Stomach (tissue), 9 donors: ENCODE results near the gene CCDC78. TPM values are rescaled to one million over a fixed set of nuclear protein-coding genes. Genes with fewer than 3 reads are reported as not detected.
A peak's percentile ranks its signal among the peaks of the same experiment; 100 is the strongest.

Experiments
- DNase-seq, 2 donors: peaks; one replicate each; pipeline versions ENCODE4 v3.0.0 to v3.0.0-alpha.2; 2013 to 2019
- H3K27ac ChIP-seq, 5 donors: fragments of 200-600 bp in 4 of 5; sonication (generic) in 4 of 5; one replicate each; pipeline ENCODE4 v1.5.1; 2013 to 2019; ENCODE audit warnings: mild to moderate bottlenecking in 1 of 5, moderate library complexity in 1 of 5
- H3K27me3 ChIP-seq, 3 donors: fragments of 200-600 bp; sonication (generic); one replicate each; pipeline ENCODE4 v1.5.1; 2017 to 2019; ENCODE audit warnings: mixed run types in 1 of 3
- H3K36me3 ChIP-seq, 4 donors: fragments of 200-600 bp; sonication (generic); 1 replicate in 3 of 4; 2 replicates in 1 of 4; pipeline ENCODE4 v1.5.1; 2016 to 2019
- H3K4me1 ChIP-seq, 4 donors: fragments of 200-600 bp; sonication (generic); one replicate each; pipeline ENCODE4 v1.5.1; 2016 to 2019
- H3K4me3 ChIP-seq, 4 donors: fragments of 200-600 bp; sonication (generic) in 3 of 4; one replicate each; pipeline ENCODE4 v1.5.1; 2016 to 2019; ENCODE audit warnings: mild to moderate bottlenecking in 1 of 4
- H3K9me3 ChIP-seq, 4 donors: fragments of 200-600 bp; sonication (generic); one replicate each; pipeline ENCODE4 v1.5.1; 2016 to 2019
- EP300 ChIP-seq: sonication (generic); formaldehyde crosslinking; IDR thresholded peaks from one replicate; pipeline ENCODE4 v1.6.1; 2017; ENCODE audit warnings: antibody characterized with exemption
- POLR2A ChIP-seq, 4 donors: fragments of 450-650 bp; IDR thresholded peaks; one replicate each; pipeline ENCODE4 v1.6.1; 2016; ENCODE audit warnings: antibody characterized with exemption in 4 of 4, control low read depth in 2 of 4, mild to moderate bottlenecking in 1 of 4, moderate library complexity in 1 of 4
- POLR2AphosphoS5 ChIP-seq, 3 donors: sonication (generic); formaldehyde crosslinking; IDR thresholded peaks; one replicate each; pipeline ENCODE4 v1.6.1; 2016; ENCODE audit warnings: antibody characterized with exemption in 3 of 3
- WGBS, 5 donors: extraction: QIAGEN DNeasy Blood & Tissue Kit in 3 of 5; methylation state at CpG; one replicate each; pipeline versions ENCODE4 v1.1.5 to v1.1.7; 2013 to 2018; 5-methylcytosine and 5-hydroxymethylcytosine counted together
- intact Hi-C: fragments of 100-400 bp; cut with DNase I; formaldehyde crosslinking; loops from one replicate; pipeline ENCODE4 v1.15.1; 2023; ENCODE audit warnings: low total_unique reads
- polyA plus RNA-seq, 3 donors: library from polyadenylated mRNA; stranded (reverse); fragments of 200-250 nt; gene quantifications; one replicate each; pipeline ENCODE4 v1.2.3, GENCODE V29; 2013
- total RNA-seq, 5 donors: library from RNA; depleted of rRNA; stranded (reverse); fragments of >200 nt; gene quantifications; one replicate each; pipeline versions ENCODE4 v1.1.0 to v1.2.3, GENCODE V29; 2014 to 2016
- TF ChIP-seq, protein P1 (sequence below), 7 experiments: fragments of 450-650 bp in 4 of 7; fragments of 200-600 bp in 3 of 7; sonication (generic) in 3 of 7; IDR thresholded peaks; one replicate each; pipeline ENCODE4 v1.5.1; 2016 to 2019; ENCODE audit warnings: antibody characterized with exemption in 7 of 7, control low read depth in 2 of 7, mild to moderate bottlenecking in 1 of 7
- donor health status: healthy with polysubstance abuse.
- donor health status: Bipolar disorder and iron deficiency.
- donor health status: healthy.

Gene CCDC78
- total and polyA plus RNA-seq, 8 donors, result 1.3 to 14.3 (median 1.5) TPM; not detected in 4

DNA sequence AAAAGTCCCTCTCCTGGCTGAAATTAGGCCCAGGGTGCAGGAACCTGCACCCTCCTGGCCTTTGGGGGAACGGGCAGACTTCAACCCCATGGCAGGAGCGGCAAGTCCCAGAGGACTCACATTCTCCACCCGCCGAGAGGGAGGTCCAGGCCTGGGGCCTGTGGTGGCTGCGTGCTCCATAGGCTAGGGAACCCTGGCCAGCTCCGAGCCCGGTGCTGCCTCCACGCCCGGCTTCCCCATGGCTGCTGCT lies 130 bp downstream of the CCDC78 start:
- peak overlapping the region in 3 of 4 donors; percentile 48 to 69 (median 57) for H3K4me3 ChIP-seq
- TF ChIP-seq EP300 (no peak), POLR2AphosphoS5 (IDR thresholded peaks at IDR 0.05) (no peak), POLR2A (IDR thresholded peaks at IDR 0.05) (no peak)
- TF ChIP-seq, protein P1, sequence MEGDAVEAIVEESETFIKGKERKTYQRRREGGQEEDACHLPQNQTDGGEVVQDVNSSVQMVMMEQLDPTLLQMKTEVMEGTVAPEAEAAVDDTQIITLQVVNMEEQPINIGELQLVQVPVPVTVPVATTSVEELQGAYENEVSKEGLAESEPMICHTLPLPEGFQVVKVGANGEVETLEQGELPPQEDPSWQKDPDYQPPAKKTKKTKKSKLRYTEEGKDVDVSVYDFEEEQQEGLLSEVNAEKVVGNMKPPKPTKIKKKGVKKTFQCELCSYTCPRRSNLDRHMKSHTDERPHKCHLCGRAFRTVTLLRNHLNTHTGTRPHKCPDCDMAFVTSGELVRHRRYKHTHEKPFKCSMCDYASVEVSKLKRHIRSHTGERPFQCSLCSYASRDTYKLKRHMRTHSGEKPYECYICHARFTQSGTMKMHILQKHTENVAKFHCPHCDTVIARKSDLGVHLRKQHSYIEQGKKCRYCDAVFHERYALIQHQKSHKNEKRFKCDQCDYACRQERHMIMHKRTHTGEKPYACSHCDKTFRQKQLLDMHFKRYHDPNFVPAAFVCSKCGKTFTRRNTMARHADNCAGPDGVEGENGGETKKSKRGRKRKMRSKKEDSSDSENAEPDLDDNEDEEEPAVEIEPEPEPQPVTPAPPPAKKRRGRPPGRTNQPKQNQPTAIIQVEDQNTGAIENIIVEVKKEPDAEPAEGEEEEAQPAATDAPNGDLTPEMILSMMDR (IDR thresholded peaks at IDR 0.05), result no peak
- H3K9me3 ChIP-seq, result no peaks in the 10 kb centered on the region
- peaks cover 0 to 52% (median 24%) of the 10 kb centered on the region in 3 donors for H3K27me3 ChIP-seq
- peaks cover 0 to 24% (median 8%) of the 10 kb centered on the region in 4 donors for H3K36me3 ChIP-seq
- intact Hi-C loops, result no loop called here
- WGBS, 5 donors, result 0 to 23% (median 19%) methylated on average over 2 to 9 of the region's 9 CpGs; no CpG with 5 or more reads in 1 of the 5 donors
- peaks cover 38 to 51% (median 45%) of the 10 kb centered on the region in 4 donors for H3K4me1 ChIP-seq
- no peak for DNase-seq
- H3K27ac ChIP-seq, result no peak overlapping the region

DNA sequence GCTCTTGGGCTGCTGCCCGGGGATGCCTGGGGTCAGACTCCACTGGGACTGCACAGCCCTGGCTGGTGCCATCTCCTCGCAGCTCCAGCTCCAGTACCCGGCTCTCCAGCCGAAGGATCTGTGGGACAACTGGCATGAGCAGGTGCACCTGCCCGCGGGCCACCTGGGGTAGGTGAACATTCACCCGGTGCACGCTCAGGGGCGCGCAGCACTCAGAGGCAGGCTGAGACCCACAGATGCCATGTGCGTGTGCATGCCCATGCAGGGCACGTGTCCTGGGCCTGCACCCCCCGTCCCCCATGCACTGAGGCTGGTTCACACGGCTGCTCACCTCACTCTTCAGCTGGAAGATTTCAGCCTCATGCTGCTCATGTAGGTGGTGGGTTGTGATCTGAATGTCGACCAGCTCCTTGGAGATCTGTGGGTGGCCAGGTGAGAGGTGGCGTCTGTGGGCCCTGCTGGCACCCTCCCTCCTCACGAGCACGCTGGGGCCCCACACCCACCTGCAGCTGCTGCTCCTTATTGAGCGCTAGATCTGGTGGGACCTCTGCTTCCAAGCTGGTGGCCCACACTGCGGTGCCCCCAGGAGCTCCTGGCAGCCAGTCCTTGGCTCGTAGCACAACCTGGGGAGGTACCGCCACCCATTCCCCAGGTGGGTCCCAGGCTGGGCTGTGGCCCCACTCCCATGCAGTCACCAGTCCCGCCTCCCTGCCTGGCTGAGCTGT lies 618 bp downstream of the CCDC78 start:
- Histone ChIP-seq H3K4me3 (no peak overlapping the region), H3K36me3 (peaks cover 0 to 19% (median 6%) of the 10 kb centered on the region in 4 donors), H3K27me3 (peaks cover 0 to 52% (median 24%) of the 10 kb centered on the region in 3 donors), H3K4me1 (peaks cover 40 to 53% (median 48%) of the 10 kb centered on the region in 4 donors), H3K9me3 (no peaks in the 10 kb centered on the region), H3K27ac (no peak overlapping the region)
- DNase-seq, result no peak
- WGBS, 5 donors, result 56 to 66% (median 58%) methylated on average over 7 to 23 of the region's 23 CpGs
- intact Hi-C loops, result no loop called here
- TF ChIP-seq POLR2A (IDR thresholded peaks at IDR 0.05) (no peak), EP300 (no peak), POLR2AphosphoS5 (IDR thresholded peaks at IDR 0.05) (no peak)
- TF ChIP-seq, protein P1 (IDR thresholded peaks at IDR 0.05), result no peak

DNA sequence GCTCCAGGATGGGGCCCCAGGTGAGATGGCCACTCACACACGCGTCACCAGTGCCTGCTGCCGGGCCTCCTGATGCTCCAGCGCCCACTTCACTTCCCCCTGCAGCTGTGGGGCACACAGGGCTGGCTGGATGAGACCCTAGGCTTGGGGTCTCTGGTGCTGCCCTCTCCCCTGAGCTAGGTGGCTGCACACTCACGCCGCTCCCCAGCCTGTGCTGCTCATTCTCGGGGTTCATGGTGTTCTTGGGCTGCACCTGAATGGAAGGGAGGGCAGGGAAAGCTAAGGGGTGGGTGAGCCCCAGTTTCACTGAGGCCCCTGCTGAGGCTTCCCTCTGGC lies 1.2 kb downstream of the CCDC78 start:
- Histone ChIP-seq H3K9me3 (no peaks in the 10 kb centered on the region), H3K4me3 (no peak overlapping the region), H3K36me3 (peaks cover 0 to 13% (median under 1%) of the 10 kb centered on the region in 4 donors), H3K27ac (no peak overlapping the region), H3K4me1 (peaks cover 46 to 59% (median 54%) of the 10 kb centered on the region in 4 donors), H3K27me3 (peaks cover 0 to 52% (median 24%) of the 10 kb centered on the region in 3 donors)
- no peak for TF ChIP-seq POLR2A (IDR thresholded peaks at IDR 0.05)
- TF ChIP-seq, protein P1 (IDR thresholded peaks at IDR 0.05), result no peak
- no peak for TF ChIP-seq POLR2AphosphoS5 (IDR thresholded peaks at IDR 0.05)
- no peak for TF ChIP-seq EP300
- intact Hi-C loops, result no loop called here
- DNase-seq, result no peak
- WGBS, 5 donors, result 44 to 82% (median 68%) methylated on average over 3 to 7 of the region's 7 CpGs

DNA sequence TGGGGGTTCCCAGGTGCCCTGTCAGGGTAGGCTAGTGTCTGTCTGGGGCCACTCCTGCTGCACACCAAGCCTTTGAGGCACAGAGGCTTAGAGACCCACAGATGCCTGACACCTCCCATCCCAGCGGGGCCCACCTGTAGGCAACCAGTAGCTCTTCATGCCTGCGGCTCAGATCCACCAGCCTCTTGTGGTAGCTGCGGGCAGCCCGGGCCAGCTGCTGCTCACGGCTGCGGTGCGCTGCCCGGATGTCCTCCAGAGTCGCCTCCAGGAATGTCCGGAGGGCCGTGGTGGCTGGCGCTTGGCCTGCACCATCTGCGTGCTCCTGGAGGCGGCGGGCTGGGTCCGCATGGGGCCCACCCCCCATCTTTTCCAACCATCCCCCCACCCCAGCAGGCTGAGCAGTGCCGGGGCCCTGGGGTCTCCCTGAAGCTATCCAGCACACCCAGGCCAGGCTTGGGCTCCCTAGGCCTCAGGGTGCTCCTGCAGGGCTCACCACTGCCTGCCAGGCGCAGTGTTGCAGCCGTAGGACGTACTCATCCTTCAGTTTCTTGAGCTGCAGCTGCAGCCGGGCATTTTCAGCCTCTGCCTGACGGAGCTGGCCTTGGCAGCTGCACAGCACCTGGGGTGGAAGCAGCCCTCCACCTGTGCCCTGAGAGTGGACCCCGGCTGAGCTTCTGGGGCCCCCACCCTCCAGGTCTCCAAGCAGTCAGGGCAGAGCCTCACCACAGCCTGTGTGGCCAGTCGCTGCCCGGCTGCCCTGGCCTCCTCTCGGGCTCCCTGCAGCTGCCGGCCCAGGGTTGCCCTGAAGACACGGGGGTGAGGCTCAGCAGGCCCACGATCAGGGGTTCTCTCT lies 1.8 kb downstream of the CCDC78 start:
- H3K4me1 ChIP-seq, result peaks cover 49 to 65% (median 60%) of the 10 kb centered on the region in 4 donors
- H3K27me3 ChIP-seq, result peaks cover 0 to 51% (median 24%) of the 10 kb centered on the region in 3 donors
- H3K27ac ChIP-seq, result no peak overlapping the region
- no peaks in the 10 kb centered on the region for H3K9me3 ChIP-seq
- intact Hi-C loops, result no loop called here
- no peak overlapping the region for H3K4me3 ChIP-seq
- peaks cover 0 to 8% (median 0%) of the 10 kb centered on the region in 4 donors for H3K36me3 ChIP-seq
- TF ChIP-seq POLR2A (IDR thresholded peaks at IDR 0.05) (no peak), POLR2AphosphoS5 (IDR thresholded peaks at IDR 0.05) (no peak), EP300 (no peak)
- TF ChIP-seq, protein P1 (IDR thresholded peaks at IDR 0.05), result no peak
- DNase-seq, result no peak
- 65 to 72% (median 69%) methylated on average over 11 to 29 of the region's 29 CpGs for WGBS, 5 donors
